Psoas muscle (tissue), 8 donors: ENCODE measurements around the gene CNNM3. TPM values are rescaled to one million over a fixed set of nuclear protein-coding genes. Genes with fewer than 3 reads are reported as not detected.

ENCODE experiments used
- ATAC-seq, 4 donors: fragments of 200-7000 bp; cut with Tn5 transposase; one replicate each; pipeline ENCODE4 v1.9.1; 2020; ENCODE audit warnings: moderate library complexity in 3 of 4, mild to moderate bottlenecking in 2 of 4
- DNase-seq, 2 donors: peaks; one replicate each; pipeline ENCODE4 v3.0.0-alpha.2; 2020
- H3K27ac ChIP-seq: fragments of 200-600 bp; one replicate; pipeline ENCODE4 v1.8.0; 2022
- H3K27me3 ChIP-seq, 3 donors: fragments of 200-600 bp in 1 of 3; one replicate each; pipeline versions ENCODE4 v1.6.1 to v1.8.0; 2013 to 2022; ENCODE audit warnings: low read length in 2 of 3, mild to moderate bottlenecking in 2 of 3, moderate library complexity in 1 of 3; ENCODE audit not compliant: insufficient read depth in 3 of 3
- H3K36me3 ChIP-seq, 2 donors: fragments of 200-600 bp in 1 of 2; one replicate each; pipeline versions ENCODE4 v1.6.1 to v1.8.0; 2013 to 2022; ENCODE audit warnings: low read depth in 1 of 2, mild to moderate bottlenecking in 1 of 2, moderate library complexity in 1 of 2; ENCODE audit not compliant: insufficient read depth in 1 of 2
- H3K4me1 ChIP-seq: fragments of 200-600 bp; one replicate; pipeline ENCODE4 v1.8.0; 2022
- H3K4me3 ChIP-seq: fragments of 200-600 bp; one replicate; pipeline ENCODE4 v1.8.0; 2022; ENCODE audit warnings: mild to moderate bottlenecking
- H3K9me3 ChIP-seq: fragments of 200-600 bp; one replicate; pipeline ENCODE4 v1.8.0; 2022
- CTCF ChIP-seq: fragments of 200-600 bp; IDR thresholded peaks from one replicate; pipeline ENCODE4 v1.8.0; 2022; ENCODE audit warnings: antibody characterized with exemption
- whole genome bisulfite sequencing, 3 donors: extraction: QIAGEN DNeasy Blood & Tissue Kit; methylation state at CpG; one replicate each; pipeline versions ENCODE4 v1.1.6 to v1.1.7; 2013; 5-methylcytosine and 5-hydroxymethylcytosine counted together
- intact Hi-C, 2 donors: fragments of 100-400 bp; cut with DNase I; formaldehyde crosslinking; loops; one replicate each; pipeline versions ENCODE4 v1.11.0 to v1.14.2; 2022
- polyA plus RNA-seq, 3 donors: library from polyadenylated mRNA; stranded (reverse); fragments of 200-250 nt; gene quantifications; one replicate each; pipeline ENCODE4 v1.2.3, GENCODE V29; 2013
- total RNA-seq, 4 donors: library from RNA; stranded (reverse); fragmentation: NEBNext Ultra II Directional in 2 of 4; extraction: Animal tissue kit (Norgen Biotek cat#: 25700) in 2 of 4; gene quantifications; one replicate each; pipeline versions ENCODE4 v1.2.1 to v1.2.4, GENCODE V29; 2021 to 2023
- donor health status: healthy with polysubstance abuse.
- donor health status: DM: no; HTN: no; CAD: no; lungs with moderate emphysema.
- donor health status: Bipolar disorder and iron deficiency.
- donor health status: healthy.
- donor health status: DM: yes; HTN: yes; CAD: no.
- donor health status: DM: no; HTN: no; CAD: no.
- donor health status: DM: no; HTN: no; CAD: no.
- donor health status: DM: yes; HTN: yes; CAD: no.

CNNM3 gene
- total and polyA plus RNA-seq, 7 donors = 4.2 to 12.6 (median 7.7) TPM

DNA sequence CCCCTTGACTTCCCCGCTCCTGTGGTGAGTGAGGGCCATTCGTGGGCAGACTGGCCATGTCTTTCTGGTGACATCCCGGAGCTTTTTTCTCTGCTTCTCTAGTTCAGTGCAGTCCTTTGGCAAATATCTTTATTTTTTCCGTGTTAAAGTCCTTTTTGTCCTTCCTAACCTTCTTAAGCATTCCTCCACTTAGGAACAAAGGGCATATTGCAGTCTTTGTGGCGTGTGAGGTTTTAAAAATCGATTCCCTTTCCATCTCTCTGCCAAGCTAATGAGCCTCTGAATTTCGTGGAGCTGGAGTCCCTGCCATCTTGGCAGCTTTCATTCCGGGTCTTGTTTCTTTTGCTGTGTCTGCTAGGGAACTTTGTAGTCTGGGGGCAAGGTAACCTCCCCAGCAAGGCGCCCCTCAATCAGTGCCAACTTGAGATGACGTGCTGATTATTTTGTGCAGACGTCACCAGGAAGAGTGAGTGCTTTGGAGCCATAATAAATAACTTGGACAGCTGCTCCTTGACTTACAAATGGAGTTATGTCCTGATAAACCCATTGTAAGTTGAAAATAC is 5.1 kb downstream of the CNNM3 start:
- no peaks in the 10 kb centered on the region for H3K9me3 ChIP-seq
- H3K27ac ChIP-seq = peak overlapping the region; percentile 30
- TF ChIP-seq CTCF = no peak
- no peaks in the 10 kb centered on the region for H3K27me3 ChIP-seq
- ATAC-seq = no peak
- H3K36me3 ChIP-seq = peaks cover 0 to 42% of the 10 kb centered on the region in 2 donors
- no peak for DNase-seq
- peaks cover 51% of the 10 kb centered on the region for H3K4me1 ChIP-seq
- 32 to 51% (median 38%) methylated on average over 11 of the region's 11 CpGs for WGBS, 3 donors
- H3K4me3 ChIP-seq = no peak overlapping the region
- intact Hi-C loops = no loop called here

DNA sequence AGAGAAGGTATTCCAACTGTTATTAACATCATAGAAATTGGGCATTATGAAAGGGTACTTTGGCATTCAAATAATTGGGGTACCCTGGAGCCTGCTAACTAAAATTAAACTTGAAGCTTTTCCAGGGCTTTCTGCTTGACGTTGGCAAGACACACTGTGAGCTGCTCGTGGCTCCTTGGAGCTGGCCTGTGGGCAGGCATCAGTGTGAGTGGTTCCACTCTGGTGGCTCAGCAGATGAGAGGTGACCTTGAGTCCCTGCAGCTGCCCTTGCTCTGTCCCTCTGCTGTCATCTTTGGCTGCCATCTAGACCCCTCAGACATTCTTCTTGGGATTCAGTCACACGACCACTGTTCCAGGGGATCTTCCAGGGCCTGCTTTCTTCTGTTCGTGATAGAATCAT is 6.7 kb downstream of the CNNM3 start:
- ATAC-seq = peak in 1 of 4 donors; percentile 13
- H3K36me3 ChIP-seq = peaks cover 0 to 58% of the 10 kb centered on the region in 2 donors
- H3K9me3 ChIP-seq = no peaks in the 10 kb centered on the region
- H3K27me3 ChIP-seq = no peaks in the 10 kb centered on the region
- H3K27ac ChIP-seq = peak overlapping the region; percentile 19
- peaks cover 46% of the 10 kb centered on the region for H3K4me1 ChIP-seq
- no peak overlapping the region for H3K4me3 ChIP-seq
- DNase-seq = no peak
- no peak for TF ChIP-seq CTCF
- intact Hi-C loops = no loop called here
- 38 to 46% (median 44%) methylated on average over 4 of the region's 4 CpGs for WGBS, 3 donors

DNA sequence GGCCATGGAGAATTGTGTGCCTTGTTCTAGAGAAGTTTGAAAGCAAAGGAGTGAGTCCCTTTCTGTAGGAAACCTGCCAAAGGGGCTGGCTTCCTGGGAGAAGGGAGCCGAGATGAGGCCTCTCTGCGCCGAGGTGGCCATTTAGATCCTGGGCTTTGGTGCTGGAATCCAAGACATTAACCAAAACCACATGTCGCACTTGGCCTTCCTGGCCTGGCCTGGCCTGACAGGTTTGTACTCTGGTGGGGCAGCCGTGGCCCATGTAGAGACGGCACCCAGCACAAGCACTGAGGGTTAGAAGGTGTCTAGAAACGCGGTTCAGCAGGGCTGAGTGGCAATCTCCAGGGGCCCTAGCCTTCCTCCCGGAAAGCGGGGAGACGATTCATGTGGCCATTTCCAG is 7.1 kb downstream of the CNNM3 start:
- 74 to 86% (median 78%) methylated on average over 11 of the region's 11 CpGs for WGBS, 3 donors
- Histone ChIP-seq H3K4me1 (peaks cover 41% of the 10 kb centered on the region), H3K9me3 (no peaks in the 10 kb centered on the region), H3K36me3 (peaks cover 2 to 62% of the 10 kb centered on the region in 2 donors), H3K27ac (peak overlapping the region; percentile 19), H3K4me3 (no peak overlapping the region), H3K27me3 (no peaks in the 10 kb centered on the region)
- intact Hi-C loops = no loop called here
- DNase-seq (peak in 1 of 2 donors; percentile 54), ATAC-seq (no peak)
- no peak for TF ChIP-seq CTCF

- intact Hi-C loops = no loop called here
- Histone ChIP-seq H3K27ac (no peak overlapping the region), H3K27me3 (no peaks in the 10 kb centered on the region), H3K4me3 (no peak overlapping the region), H3K9me3 (no peaks in the 10 kb centered on the region), H3K36me3 (peaks cover 6 to 66% of the 10 kb centered on the region in 2 donors), H3K4me1 (peaks cover 31% of the 10 kb centered on the region)
- no peak for TF ChIP-seq CTCF
- peak in 1 of 2 donors; percentile 36 for DNase-seq
- ATAC-seq = no peak
- WGBS, 3 donors = 58 to 75% (median 61%) methylated on average over 6 of the region's 6 CpGs
Measured at GRCh38 chr2:96824079-96824870, 8.2 kb downstream of the CNNM3 start.
